Neural cell (in vitro differentiated cells): ENCODE results near the gene FAM200B. TPM values are rescaled to one million over a fixed set of nuclear protein-coding genes. Genes with fewer than 3 reads are reported as not detected.

Experiments
- H2AFZ ChIP-seq: fragments of 200-600, 300-800 bp; sonication (generic), shearing (Covaris generic); 2 replicates; pipeline ENCODE4 v1.6.0; 2014; ENCODE audit warnings: low read depth, mild to moderate bottlenecking, antibody characterized with exemption, low read length, moderate library complexity
- H3F3A ChIP-seq: fragments of 200-600 bp; shearing (Covaris generic); 2 replicates; pipeline ENCODE4 v1.6.1; 2016; ENCODE audit warnings: mild to moderate bottlenecking, moderate library complexity, mixed read lengths, antibody characterized with exemption, low read length; ENCODE audit not compliant: insufficient read depth, poor library complexity, severe bottlenecking
- H3K27ac ChIP-seq: fragments of 200-600, 300-800 bp; sonication (generic), shearing (Covaris generic); 2 replicates; pipeline ENCODE4 v1.5.1; 2014; ENCODE audit warnings: mild to moderate bottlenecking, low read length, moderate library complexity
- H3K27me3 ChIP-seq: fragments of 300-800, 200-600 bp; sonication (generic), shearing (Covaris generic); 2 replicates; pipeline ENCODE4 v1.6.0; 2014; ENCODE audit warnings: mild to moderate bottlenecking, low read depth, low read length, moderate library complexity; ENCODE audit not compliant: insufficient read depth
- H3K36me3 ChIP-seq: fragments of 300-800, 200-600 bp; sonication (generic), shearing (Covaris generic); 2 replicates; pipeline ENCODE4 v1.5.1; 2014; ENCODE audit warnings: mild to moderate bottlenecking, antibody characterized with exemption, low read length, moderate library complexity; ENCODE audit not compliant: insufficient read depth
- H3K4me2 ChIP-seq: fragments of 300-800, 200-600 bp; sonication (generic), shearing (Covaris generic); 2 replicates; pipeline ENCODE4 v1.6.0; 2014; ENCODE audit warnings: mild to moderate bottlenecking, low read length
- H3K4me3 ChIP-seq: fragments of 300-800, 200-600 bp; sonication (generic), shearing (Covaris generic); 2 replicates; pipeline ENCODE4 v1.5.1; 2014; ENCODE audit warnings: mild to moderate bottlenecking, low read length, moderate library complexity
- H3K79me2 ChIP-seq: fragments of 200-600 bp; shearing (Covaris generic); replicated peaks from 2 replicates; pipeline ENCODE4 v1.6.0; 2014; ENCODE audit warnings: mild to moderate bottlenecking, low read length, moderate library complexity; ENCODE audit not compliant: insufficient read depth
- H3K9ac ChIP-seq: fragments of 300-800, 200-600 bp; sonication (generic), shearing (Covaris generic); 2 replicates; pipeline ENCODE4 v1.6.1; 2016; ENCODE audit warnings: mild to moderate bottlenecking, low read length, mixed read lengths
- H3K9me2 ChIP-seq: fragments of 200-600 bp; shearing (Covaris generic); 2 replicates; pipeline ENCODE4 v1.6.1; 2016; ENCODE audit warnings: mild to moderate bottlenecking, low read length, mixed read lengths; ENCODE audit not compliant: insufficient read depth
- H3K9me3 ChIP-seq: fragments of 200-600, 300-800 bp; sonication (generic), shearing (Covaris generic); 2 replicates; pipeline ENCODE4 v1.6.1; 2016; ENCODE audit warnings: mild to moderate bottlenecking, mixed run types, low read length, moderate library complexity, mixed read lengths
- H4K20me1 ChIP-seq: fragments of 200-600 bp; shearing (Covaris generic); 2 replicates; pipeline ENCODE4 v1.6.1; 2016; ENCODE audit warnings: mild to moderate bottlenecking, mixed run types; ENCODE audit not compliant: insufficient read depth
- CTCF ChIP-seq: fragments of 450-650 bp; IDR thresholded peaks from 2 replicates; pipeline ENCODE4 v1.5.1; 2014; ENCODE audit warnings: antibody characterized with exemption, mild to moderate bottlenecking, moderate library complexity; ENCODE audit not compliant: poor library complexity, severe bottlenecking
- EP300 ChIP-seq: fragments of 450-650 bp; conservative IDR thresholded peaks from 2 replicates; pipeline ENCODE4 v1.6.1; 2014; ENCODE audit warnings: antibody characterized with exemption, mild to moderate bottlenecking, moderate library complexity; ENCODE audit not compliant: poor library complexity, severe bottlenecking
- EZH2 ChIP-seq: fragments of 200-600, 300-800 bp; shearing (Covaris generic), sonication (generic); IDR thresholded peaks from 2 replicates; pipeline ENCODE4 v1.6.1; 2014; ENCODE audit warnings: antibody characterized with exemption, low read length, borderline replicate concordance, mild to moderate bottlenecking; ENCODE audit not compliant: insufficient read depth, poor library complexity, severe bottlenecking
- MXI1 ChIP-seq: fragments of 450-650 bp; conservative IDR thresholded peaks from 2 replicates; pipeline ENCODE4 v1.6.1; 2014; ENCODE audit warnings: antibody characterized with exemption, mild to moderate bottlenecking; ENCODE audit not compliant: poor library complexity, severe bottlenecking
- POLR2AphosphoS5 ChIP-seq: IDR thresholded peaks from 2 replicates; pipeline ENCODE4 v1.6.1; 2012
- RAD21 ChIP-seq: fragments of 450-650 bp; conservative IDR thresholded peaks from 2 replicates; pipeline ENCODE4 v1.6.1; 2014; ENCODE audit warnings: antibody characterized with exemption, mild to moderate bottlenecking, moderate library complexity
- SMC3 ChIP-seq: fragments of 450-650 bp; conservative IDR thresholded peaks from 2 replicates; pipeline ENCODE4 v1.6.1; 2014; ENCODE audit warnings: antibody characterized with exemption, mild to moderate bottlenecking, moderate library complexity; ENCODE audit not compliant: poor library complexity
- TAF1 ChIP-seq: IDR thresholded peaks from 2 replicates; pipeline ENCODE4 v1.6.1; 2012; ENCODE audit warnings: low read depth
- polyA plus RNA-seq: library from polyadenylated mRNA; depleted of rRNA; stranded (reverse); fragments of >200 nt; gene quantifications from 2 replicates; pipeline ENCODE4 v1.2.3, GENCODE V29; 2014
- TF ChIP-seq, protein P1 (sequence below): IDR thresholded peaks from 2 replicates; pipeline ENCODE4 v1.6.1; 2012; ENCODE audit warnings: borderline replicate concordance

FAM200B gene
- polyA plus RNA-seq, 1 donor from 2014 or later: 238 TPM

DNA sequence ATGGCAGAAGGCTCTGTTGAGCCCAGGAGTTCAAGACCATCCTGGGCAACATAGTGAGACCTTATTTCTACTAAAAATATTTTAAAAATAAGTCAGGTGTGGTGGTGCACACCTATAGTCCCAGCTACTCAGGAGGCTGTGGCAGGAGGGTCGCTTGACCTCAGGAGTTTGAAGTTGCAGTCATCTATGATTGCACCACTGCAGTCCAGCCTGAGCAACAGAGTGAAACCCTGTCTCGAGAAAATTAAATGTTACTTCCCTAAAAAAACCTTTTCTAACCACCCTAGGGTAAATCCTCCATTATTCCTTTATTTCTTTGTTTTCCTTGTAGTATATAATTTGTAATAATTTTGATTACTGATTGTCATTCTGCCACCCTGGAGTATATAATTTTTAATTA, 7.9 kb downstream of the FAM200B start:
- Histone ChIP-seq H3K79me2 (peaks cover 3% of the 10 kb centered on the region), H3K4me3 (no peak overlapping the region), H3K36me3 (peaks cover 4% of the 10 kb centered on the region), H3K27me3 (no peaks in the 10 kb centered on the region), H3K4me2 (no peak overlapping the region), H4K20me1 (no peaks in the 10 kb centered on the region), H3K9me2 (no peaks in the 10 kb centered on the region), H3F3A (no peaks in the 10 kb centered on the region), H2AFZ (no peak overlapping the region), H3K27ac (no peak overlapping the region), H3K9me3 (no peaks in the 10 kb centered on the region), H3K9ac (no peak overlapping the region)
- TF ChIP-seq EZH2 (no peak), MXI1 (no peak), SMC3 (no peak), TAF1 (no peak), EP300 (no peak), POLR2AphosphoS5 (no peak), CTCF (no peak)
- TF ChIP-seq, protein P1, sequence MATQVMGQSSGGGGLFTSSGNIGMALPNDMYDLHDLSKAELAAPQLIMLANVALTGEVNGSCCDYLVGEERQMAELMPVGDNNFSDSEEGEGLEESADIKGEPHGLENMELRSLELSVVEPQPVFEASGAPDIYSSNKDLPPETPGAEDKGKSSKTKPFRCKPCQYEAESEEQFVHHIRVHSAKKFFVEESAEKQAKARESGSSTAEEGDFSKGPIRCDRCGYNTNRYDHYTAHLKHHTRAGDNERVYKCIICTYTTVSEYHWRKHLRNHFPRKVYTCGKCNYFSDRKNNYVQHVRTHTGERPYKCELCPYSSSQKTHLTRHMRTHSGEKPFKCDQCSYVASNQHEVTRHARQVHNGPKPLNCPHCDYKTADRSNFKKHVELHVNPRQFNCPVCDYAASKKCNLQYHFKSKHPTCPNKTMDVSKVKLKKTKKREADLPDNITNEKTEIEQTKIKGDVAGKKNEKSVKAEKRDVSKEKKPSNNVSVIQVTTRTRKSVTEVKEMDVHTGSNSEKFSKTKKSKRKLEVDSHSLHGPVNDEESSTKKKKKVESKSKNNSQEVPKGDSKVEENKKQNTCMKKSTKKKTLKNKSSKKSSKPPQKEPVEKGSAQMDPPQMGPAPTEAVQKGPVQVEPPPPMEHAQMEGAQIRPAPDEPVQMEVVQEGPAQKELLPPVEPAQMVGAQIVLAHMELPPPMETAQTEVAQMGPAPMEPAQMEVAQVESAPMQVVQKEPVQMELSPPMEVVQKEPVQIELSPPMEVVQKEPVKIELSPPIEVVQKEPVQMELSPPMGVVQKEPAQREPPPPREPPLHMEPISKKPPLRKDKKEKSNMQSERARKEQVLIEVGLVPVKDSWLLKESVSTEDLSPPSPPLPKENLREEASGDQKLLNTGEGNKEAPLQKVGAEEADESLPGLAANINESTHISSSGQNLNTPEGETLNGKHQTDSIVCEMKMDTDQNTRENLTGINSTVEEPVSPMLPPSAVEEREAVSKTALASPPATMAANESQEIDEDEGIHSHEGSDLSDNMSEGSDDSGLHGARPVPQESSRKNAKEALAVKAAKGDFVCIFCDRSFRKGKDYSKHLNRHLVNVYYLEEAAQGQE: no peak

- Histone ChIP-seq H3K4me3 (no peak overlapping the region), H3K27me3 (no peaks in the 10 kb centered on the region), H2AFZ (no peak overlapping the region), H3K36me3 (peaks cover 4% of the 10 kb centered on the region), H3K9ac (no peak overlapping the region), H4K20me1 (no peaks in the 10 kb centered on the region), H3K9me3 (no peaks in the 10 kb centered on the region), H3K9me2 (no peaks in the 10 kb centered on the region), H3K27ac (no peak overlapping the region), H3K4me2 (no peak overlapping the region), H3K79me2 (no peaks in the 10 kb centered on the region), H3F3A (no peaks in the 10 kb centered on the region)
- TF ChIP-seq, protein P1: no peak
- no peak for TF ChIP-seq TAF1
- no peak for TF ChIP-seq RAD21
- TF ChIP-seq EP300: no peak
- TF ChIP-seq SMC3: no peak
- TF ChIP-seq MXI1: no peak
- no peak for TF ChIP-seq POLR2AphosphoS5
- TF ChIP-seq CTCF: no peak
- TF ChIP-seq EZH2: no peak
These were observed 8.6 kb downstream of the FAM200B start for GRCh38 chr4:15690020-15690809.
